ENCODE results near the gene RNF182.
"Not testable (repeated sequence)": the region's sequence is repeated elsewhere in the genome, so short reads cannot be mapped to it uniquely, and the experiment has no call there.

Gene RNF182

GRCh38 chr6:13924949-13925881 is at the start of gene RNF182:
Gene RNF182, plus strand, starts transcription at chr6:13924952. Its CDS starts 52,168 bp downstream, at chr6:13977120.
- FAIRE-seq, result no peak

GRCh38 chr6:13877051-13877450 is 47.7 kb upstream of the RNF182 start:
- FAIRE-seq, result no peak

- not testable (repeated sequence) for FAIRE-seq
These were observed 44.6 kb upstream of the RNF182 start for GRCh38 chr6:13880061-13880663.

- FAIRE-seq, result no peak
These were observed 43.1 kb upstream of the RNF182 start for GRCh38 chr6:13881621-13882165.

GRCh38 chr6:13883966-13884365 is 40.8 kb upstream of the RNF182 start:
- FAIRE-seq, result no peak

GRCh38 chr6:13884397-13884796 is 40.4 kb upstream of the RNF182 start:
- FAIRE-seq, result no peak

- FAIRE-seq, result no peak
These were observed 39.2 kb upstream of the RNF182 start for GRCh38 chr6:13885601-13886000.

GRCh38 chr6:13886949-13887348 is 37.8 kb upstream of the RNF182 start:
- FAIRE-seq, result no peak

GRCh38 chr6:13892017-13892645 is 32.6 kb upstream of the RNF182 start:
- no peak for FAIRE-seq

GRCh38 chr6:13902922-13903321 is 21.8 kb upstream of the RNF182 start:
- no peak for FAIRE-seq

- no peak for FAIRE-seq
These were observed 21.4 kb upstream of the RNF182 start for GRCh38 chr6:13903364-13903763.

GRCh38 chr6:13907001-13907350 is 17.8 kb upstream of the RNF182 start:
- FAIRE-seq, result no peak

GRCh38 chr6:13907614-13908215 is 17.0 kb upstream of the RNF182 start:
- FAIRE-seq, result no peak

- FAIRE-seq, result peak; percentile 88
These were observed 15.8 kb upstream of the RNF182 start for GRCh38 chr6:13908955-13909381.

GRCh38 chr6:13910443-13910842 is 14.3 kb upstream of the RNF182 start:
- FAIRE-seq, result no peak

GRCh38 chr6:13911337-13911736 is 13.4 kb upstream of the RNF182 start:
- no peak for FAIRE-seq

- no peak for FAIRE-seq
These were observed 11.3 kb upstream of the RNF182 start for GRCh38 chr6:13913226-13914001.

GRCh38 chr6:13914351-13914750 is 10.4 kb upstream of the RNF182 start:
- FAIRE-seq, result no peak

- FAIRE-seq, result no peak
These were observed 9.1 kb upstream of the RNF182 start for GRCh38 chr6:13915561-13916229.

- no peak for FAIRE-seq
These were observed 8.4 kb upstream of the RNF182 start for GRCh38 chr6:13916230-13916944.

GRCh38 chr6:13917141-13917540 is 7.6 kb upstream of the RNF182 start:
- no peak for FAIRE-seq

Data from endometrium (tissue), 2 donors.